Measurements from ENCODE around the gene SLC36A3.

DNA sequence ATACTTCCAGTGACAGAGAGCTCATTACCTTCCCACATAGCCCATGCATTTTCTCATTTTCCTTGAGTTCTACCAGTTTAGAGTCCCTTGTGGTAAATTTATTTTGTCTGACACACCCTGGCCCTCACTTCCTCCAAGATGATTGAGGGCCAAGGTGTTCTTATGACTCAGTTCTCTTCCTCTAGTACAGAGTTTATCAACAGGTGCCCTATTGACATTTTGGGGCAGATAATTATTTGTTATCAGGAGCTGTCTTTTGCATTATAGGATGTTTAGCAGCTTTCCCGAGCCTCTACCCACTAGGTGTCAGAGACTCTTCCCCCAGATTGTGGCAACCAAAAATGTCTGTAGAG is 7.1 kb downstream of the SLC36A3 start:
- TF ChIP-seq, protein P1, sequence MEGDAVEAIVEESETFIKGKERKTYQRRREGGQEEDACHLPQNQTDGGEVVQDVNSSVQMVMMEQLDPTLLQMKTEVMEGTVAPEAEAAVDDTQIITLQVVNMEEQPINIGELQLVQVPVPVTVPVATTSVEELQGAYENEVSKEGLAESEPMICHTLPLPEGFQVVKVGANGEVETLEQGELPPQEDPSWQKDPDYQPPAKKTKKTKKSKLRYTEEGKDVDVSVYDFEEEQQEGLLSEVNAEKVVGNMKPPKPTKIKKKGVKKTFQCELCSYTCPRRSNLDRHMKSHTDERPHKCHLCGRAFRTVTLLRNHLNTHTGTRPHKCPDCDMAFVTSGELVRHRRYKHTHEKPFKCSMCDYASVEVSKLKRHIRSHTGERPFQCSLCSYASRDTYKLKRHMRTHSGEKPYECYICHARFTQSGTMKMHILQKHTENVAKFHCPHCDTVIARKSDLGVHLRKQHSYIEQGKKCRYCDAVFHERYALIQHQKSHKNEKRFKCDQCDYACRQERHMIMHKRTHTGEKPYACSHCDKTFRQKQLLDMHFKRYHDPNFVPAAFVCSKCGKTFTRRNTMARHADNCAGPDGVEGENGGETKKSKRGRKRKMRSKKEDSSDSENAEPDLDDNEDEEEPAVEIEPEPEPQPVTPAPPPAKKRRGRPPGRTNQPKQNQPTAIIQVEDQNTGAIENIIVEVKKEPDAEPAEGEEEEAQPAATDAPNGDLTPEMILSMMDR (IDR thresholded peaks at IDR 0.05): no peak
- TF ChIP-seq POLR2A (IDR thresholded peaks at IDR 0.05) (no peak), EP300 (IDR thresholded peaks at IDR 0.05) (no peak)

All from upper lobe of left lung (tissue), 4 donors.